WTC11 (cell line): ENCODE data around the gene CENPS. TPM values are rescaled to one million over a fixed set of nuclear protein-coding genes. Genes with fewer than 3 reads are reported as not detected.
A peak's percentile ranks its signal among the peaks of the same experiment; 100 is the strongest.

Experiments used
- ATAC-seq: fragments of 200-7000 bp; cut with Tn5 transposase; 2 replicates; pipeline ENCODE4 v1.10.0; 2021; ENCODE audit warnings: mild to moderate bottlenecking, moderate library complexity
- CTCF ChIA-PET: fragments of 300-600 bp; sonication (Branson Sonifier 250); formaldehyde crosslinking; loops from one replicate; lab custom pipeline; 2021; ENCODE audit warnings: antibody characterized with exemption; lab: Charles Lee
- POLR2A ChIA-PET: fragments of 350-600 bp; sonication (Branson Sonifier 250); formaldehyde crosslinking; loops from one replicate; lab custom pipeline; 2021; ENCODE audit warnings: antibody characterized with exemption; lab: Charles Lee
- DNase-seq: peaks from one replicate; pipeline ENCODE4 v3.0.0; 2021; ENCODE audit warnings: low spot score
- H3K27ac Mint-ChIP-seq: 2 replicates; pipeline ENCODE4 v1.8.0; 2021; ENCODE audit warnings: mixed read lengths
- H3K27me3 Mint-ChIP-seq: 2 replicates; pipeline ENCODE4 v1.8.0; 2021; ENCODE audit warnings: low read depth, mild to moderate bottlenecking, moderate library complexity, mixed read lengths
- H3K36me3 Mint-ChIP-seq: 2 replicates; pipeline ENCODE4 v1.8.0; 2021; ENCODE audit warnings: mixed read lengths
- H3K4me1 Mint-ChIP-seq: 2 replicates; pipeline ENCODE4 v1.8.0; 2022; ENCODE audit warnings: mixed read lengths
- H3K4me3 Mint-ChIP-seq: 2 replicates; pipeline ENCODE4 v1.8.0; 2021; ENCODE audit warnings: mild to moderate bottlenecking, moderate library complexity, mixed read lengths
- H3K9me3 Mint-ChIP-seq: 2 replicates; pipeline ENCODE4 v1.8.0; 2021; ENCODE audit warnings: mixed read lengths
- AR ChIP-seq: fragments of 250-450 bp; sonication (Bioruptor Pico); IDR thresholded peaks from 2 replicates; pipeline ENCODE4 v1.9.0; 2021; ENCODE audit warnings: mild to moderate bottlenecking
- CREM ChIP-seq: sonication (generic); formaldehyde crosslinking; IDR thresholded peaks from 2 replicates; pipeline ENCODE4 v1.8.1; 2022; ENCODE audit warnings: mild to moderate bottlenecking, missing genetic modification reagents, moderate library complexity
- GRHL2 ChIP-seq: fragments of 250-450 bp; sonication (Bioruptor Pico); IDR thresholded peaks from 2 replicates; pipeline ENCODE4 v1.8.0; 2022; ENCODE audit warnings: mild to moderate bottlenecking, moderate library complexity; ENCODE audit not compliant: insufficient replicate concordance, severe bottlenecking
- GTF2I ChIP-seq: fragments of 250-450 bp; sonication (Bioruptor Pico); conservative IDR thresholded peaks from 2 replicates; pipeline ENCODE4 v1.4.0; 2021; ENCODE audit warnings: mild to moderate bottlenecking
- HMGA2 ChIP-seq: fragments of 250-450 bp; sonication (Bioruptor Pico); IDR thresholded peaks from 2 replicates; pipeline ENCODE4 v1.4.0; 2021; ENCODE audit warnings: mild to moderate bottlenecking, moderate library complexity
- JAZF1 ChIP-seq: fragments of 250-450 bp; sonication (Bioruptor Pico); IDR thresholded peaks from 2 replicates; pipeline ENCODE4 v1.9.0; 2021; ENCODE audit warnings: moderate library complexity, mild to moderate bottlenecking, inconsistent platforms
- JUN ChIP-seq: sonication (generic); formaldehyde crosslinking; IDR thresholded peaks from 2 replicates; pipeline ENCODE4 v1.8.0; 2023; ENCODE audit warnings: mild to moderate bottlenecking, missing genetic modification reagents
- KAT7 ChIP-seq: sonication (generic); formaldehyde crosslinking; IDR thresholded peaks from 2 replicates; pipeline ENCODE4 v1.8.1; 2023; ENCODE audit warnings: missing genetic modification reagents, mild to moderate bottlenecking, borderline replicate concordance
- NFE2L1 ChIP-seq: sonication (generic); formaldehyde crosslinking; IDR thresholded peaks from 2 replicates; pipeline ENCODE4 v1.8.1; 2023; ENCODE audit warnings: missing genetic modification reagents
- NR2C2 ChIP-seq: sonication (generic); formaldehyde crosslinking; IDR thresholded peaks from 2 replicates; pipeline ENCODE4 v1.8.0; 2022; ENCODE audit warnings: mild to moderate bottlenecking, missing genetic modification reagents
- PREB ChIP-seq: sonication (generic); formaldehyde crosslinking; IDR thresholded peaks from 2 replicates; pipeline ENCODE4 v1.8.1; 2022; ENCODE audit warnings: mild to moderate bottlenecking, missing genetic modification reagents, moderate library complexity, borderline replicate concordance
- SP1 ChIP-seq: sonication (generic); formaldehyde crosslinking; conservative IDR thresholded peaks from 2 replicates; pipeline ENCODE4 v1.8.1; 2022; ENCODE audit warnings: missing genetic modification reagents
- ZNF219 ChIP-seq: sonication (generic); formaldehyde crosslinking; IDR thresholded peaks from 2 replicates; pipeline ENCODE4 v1.8.0; 2023; ENCODE audit warnings: missing genetic modification reagents, mild to moderate bottlenecking, borderline replicate concordance
- ZNF232 ChIP-seq: sonication (generic); formaldehyde crosslinking; IDR thresholded peaks from 2 replicates; pipeline ENCODE4 v1.8.0; 2022; ENCODE audit warnings: mild to moderate bottlenecking, missing genetic modification reagents
- ZNF263 ChIP-seq: sonication (generic); formaldehyde crosslinking; IDR thresholded peaks from 2 replicates; pipeline ENCODE4 v1.8.1; 2022; ENCODE audit warnings: low read depth, mild to moderate bottlenecking, moderate library complexity, missing genetic modification reagents
- ZNF317 ChIP-seq: sonication (generic); formaldehyde crosslinking; IDR thresholded peaks from 2 replicates; pipeline ENCODE4 v1.8.1; 2023; ENCODE audit warnings: low read depth, mild to moderate bottlenecking, moderate library complexity, missing genetic modification reagents, borderline replicate concordance
- ZNF416 ChIP-seq: fragments of 250-450 bp; sonication (Bioruptor Pico); IDR thresholded peaks from 2 replicates; pipeline ENCODE4 v1.9.0; 2021; ENCODE audit warnings: mild to moderate bottlenecking, inconsistent platforms
- ZNF423 ChIP-seq: fragments of 250-450 bp; sonication (Bioruptor Pico); IDR thresholded peaks from 2 replicates; pipeline ENCODE4 v2.1.2; 2022; ENCODE audit warnings: mild to moderate bottlenecking, moderate library complexity
- ZNF425 ChIP-seq: fragments of 250-450 bp; sonication (Bioruptor Pico); conservative IDR thresholded peaks from 2 replicates; pipeline ENCODE4 v1.9.0; 2021; ENCODE audit warnings: mild to moderate bottlenecking
- total RNA-seq: library from RNA; stranded (reverse); gene quantifications from 3 replicates; pipeline ENCODE4 v1.2.3, GENCODE V29; 2021
- TF ChIP-seq, protein P1 (sequence below): sonication (generic); formaldehyde crosslinking; conservative IDR thresholded peaks from 2 replicates; pipeline ENCODE4 v1.8.1; 2022; ENCODE audit warnings: mild to moderate bottlenecking, missing genetic modification reagents
- TF ChIP-seq, protein P2 (sequence below): sonication (generic); formaldehyde crosslinking; IDR thresholded peaks from 2 replicates; pipeline ENCODE4 v1.8.1; 2023; ENCODE audit warnings: mild to moderate bottlenecking, missing genetic modification reagents
- TF ChIP-seq, protein P3 (sequence below): sonication (generic); formaldehyde crosslinking; IDR thresholded peaks from 2 replicates; pipeline ENCODE4 v1.8.0; 2023; ENCODE audit warnings: missing genetic modification reagents
- TF ChIP-seq, protein P4 (sequence below): sonication (generic); formaldehyde crosslinking; IDR thresholded peaks from 2 replicates; pipeline ENCODE4 v1.8.1; 2023; ENCODE audit warnings: mild to moderate bottlenecking, missing genetic modification reagents, moderate library complexity
- TF ChIP-seq, protein P5 (sequence below): sonication (generic); formaldehyde crosslinking; IDR thresholded peaks from 2 replicates; pipeline ENCODE4 v1.8.0; 2022; ENCODE audit warnings: missing genetic modification reagents

Gene CENPS
- total RNA-seq, 1 experiment from 2014 or later = 13.8 TPM

DNA sequence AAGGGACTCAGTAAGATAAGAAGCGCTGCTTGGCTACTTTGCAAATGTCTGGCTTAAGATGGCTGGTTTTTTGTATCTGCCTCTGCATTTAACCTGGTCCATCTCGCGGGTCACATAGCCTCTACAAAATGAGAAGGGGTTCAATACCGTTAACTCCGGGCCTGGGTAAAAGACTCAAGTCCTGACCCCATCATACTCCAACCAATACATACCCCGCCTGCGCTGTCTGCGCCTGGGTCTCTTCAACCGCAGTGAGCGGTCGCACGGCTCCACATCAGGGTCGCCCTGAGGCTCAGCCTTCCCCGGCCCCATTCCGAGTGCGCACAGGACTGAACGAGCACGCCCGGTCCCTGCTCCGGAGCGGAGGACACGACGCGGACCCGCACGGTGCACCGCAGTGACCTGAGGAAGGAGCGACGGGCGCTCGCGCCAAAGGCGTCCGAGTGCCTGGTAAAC is 31.9 kb upstream of the CENPS start (continued):
- TF ChIP-seq JAZF1 (no peak), ZNF317 (CRISPR knock-in tag) (no peak), NFE2L1 (CRISPR knock-in tag) (no peak), NR2C2 (CRISPR knock-in tag) (no peak; the same call in 1 of the 2 replicates), GRHL2 (no peak), KAT7 (no peak), ZNF263 (no peak), AR (no peak), ZNF416 (0 out of 2 replicates have a peak, but pooled peaks have one; percentile 13), ZNF232 (no peak), ZNF425 (no peak), ZNF423 (CRISPR knock-in tag) (no peak), JUN (CRISPR knock-in tag) (no peak), CREM (CRISPR knock-in tag) (no peak)
- TF ChIP-seq, protein P1, sequence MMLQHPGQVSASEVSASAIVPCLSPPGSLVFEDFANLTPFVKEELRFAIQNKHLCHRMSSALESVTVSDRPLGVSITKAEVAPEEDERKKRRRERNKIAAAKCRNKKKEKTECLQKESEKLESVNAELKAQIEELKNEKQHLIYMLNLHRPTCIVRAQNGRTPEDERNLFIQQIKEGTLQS = no peak
- TF ChIP-seq, protein P2, sequence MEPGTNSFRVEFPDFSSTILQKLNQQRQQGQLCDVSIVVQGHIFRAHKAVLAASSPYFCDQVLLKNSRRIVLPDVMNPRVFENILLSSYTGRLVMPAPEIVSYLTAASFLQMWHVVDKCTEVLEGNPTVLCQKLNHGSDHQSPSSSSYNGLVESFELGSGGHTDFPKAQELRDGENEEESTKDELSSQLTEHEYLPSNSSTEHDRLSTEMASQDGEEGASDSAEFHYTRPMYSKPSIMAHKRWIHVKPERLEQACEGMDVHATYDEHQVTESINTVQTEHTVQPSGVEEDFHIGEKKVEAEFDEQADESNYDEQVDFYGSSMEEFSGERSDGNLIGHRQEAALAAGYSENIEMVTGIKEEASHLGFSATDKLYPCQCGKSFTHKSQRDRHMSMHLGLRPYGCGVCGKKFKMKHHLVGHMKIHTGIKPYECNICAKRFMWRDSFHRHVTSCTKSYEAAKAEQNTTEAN = no peak
- TF ChIP-seq, protein P3, sequence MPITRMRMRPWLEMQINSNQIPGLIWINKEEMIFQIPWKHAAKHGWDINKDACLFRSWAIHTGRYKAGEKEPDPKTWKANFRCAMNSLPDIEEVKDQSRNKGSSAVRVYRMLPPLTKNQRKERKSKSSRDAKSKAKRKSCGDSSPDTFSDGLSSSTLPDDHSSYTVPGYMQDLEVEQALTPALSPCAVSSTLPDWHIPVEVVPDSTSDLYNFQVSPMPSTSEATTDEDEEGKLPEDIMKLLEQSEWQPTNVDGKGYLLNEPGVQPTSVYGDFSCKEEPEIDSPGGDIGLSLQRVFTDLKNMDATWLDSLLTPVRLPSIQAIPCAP = 0 out of 2 replicates have a peak, but pooled peaks have one; percentile 65
- TF ChIP-seq, protein P4, sequence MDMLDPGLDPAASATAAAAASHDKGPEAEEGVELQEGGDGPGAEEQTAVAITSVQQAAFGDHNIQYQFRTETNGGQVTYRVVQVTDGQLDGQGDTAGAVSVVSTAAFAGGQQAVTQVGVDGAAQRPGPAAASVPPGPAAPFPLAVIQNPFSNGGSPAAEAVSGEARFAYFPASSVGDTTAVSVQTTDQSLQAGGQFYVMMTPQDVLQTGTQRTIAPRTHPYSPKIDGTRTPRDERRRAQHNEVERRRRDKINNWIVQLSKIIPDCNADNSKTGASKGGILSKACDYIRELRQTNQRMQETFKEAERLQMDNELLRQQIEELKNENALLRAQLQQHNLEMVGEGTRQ (CRISPR knock-in tag) = no peak
- TF ChIP-seq, all 79 proteins: peak for 5

GRCh38 chr1:10398734-10399443 is 31.3 kb upstream of the CENPS start, which contains the start of gene PGD:
TSS of gene PGD (plus strand) at chr1:10399064. CDS start at chr1:10399118, 54 bp downstream.
- POLR2A ChIA-PET = interaction anchor here (0.7 to 1.3 kb wide), 3 partner anchors 13 to 31 kb away, joined by 3 to 8 read pairs (median 6); partner anchors contain the start of gene CENPS
- H3K9me3 Mint-ChIP-seq = peaks cover 10% of the 10 kb centered on the region
- H3K27me3 Mint-ChIP-seq = no peaks in the 10 kb centered on the region; the same call in 1 of the 2 replicates
- H3K4me3 Mint-ChIP-seq = peak within 1 kb of the TSS; percentile 96
- DNase-seq (peak; percentile 99), ATAC-seq (peak; percentile 94)
- peaks cover 12% of the 10 kb centered on the region for H3K4me1 Mint-ChIP-seq
- peak within 1 kb of the TSS; percentile 95 for H3K27ac Mint-ChIP-seq
- peaks cover 39% of the 10 kb centered on the region for H3K36me3 Mint-ChIP-seq
- CTCF ChIA-PET = interaction anchor here (1.0 to 2.7 kb wide), 5 partner anchors 8 to 189 kb away, joined by 4 to 15 read pairs (median 7); partner anchors contain the start of genes CENPS and KIF1B
- TF ChIP-seq HMGA2 (no peak), GTF2I (CRISPR knock-in tag) (no peak), ZNF219 (CRISPR knock-in tag) (no peak), PREB (CRISPR knock-in tag) (peak; percentile 77; the same call in 1 of the 2 replicates), SP1 (CRISPR knock-in tag) (peak; percentile 98)
- TF ChIP-seq, protein P5, sequence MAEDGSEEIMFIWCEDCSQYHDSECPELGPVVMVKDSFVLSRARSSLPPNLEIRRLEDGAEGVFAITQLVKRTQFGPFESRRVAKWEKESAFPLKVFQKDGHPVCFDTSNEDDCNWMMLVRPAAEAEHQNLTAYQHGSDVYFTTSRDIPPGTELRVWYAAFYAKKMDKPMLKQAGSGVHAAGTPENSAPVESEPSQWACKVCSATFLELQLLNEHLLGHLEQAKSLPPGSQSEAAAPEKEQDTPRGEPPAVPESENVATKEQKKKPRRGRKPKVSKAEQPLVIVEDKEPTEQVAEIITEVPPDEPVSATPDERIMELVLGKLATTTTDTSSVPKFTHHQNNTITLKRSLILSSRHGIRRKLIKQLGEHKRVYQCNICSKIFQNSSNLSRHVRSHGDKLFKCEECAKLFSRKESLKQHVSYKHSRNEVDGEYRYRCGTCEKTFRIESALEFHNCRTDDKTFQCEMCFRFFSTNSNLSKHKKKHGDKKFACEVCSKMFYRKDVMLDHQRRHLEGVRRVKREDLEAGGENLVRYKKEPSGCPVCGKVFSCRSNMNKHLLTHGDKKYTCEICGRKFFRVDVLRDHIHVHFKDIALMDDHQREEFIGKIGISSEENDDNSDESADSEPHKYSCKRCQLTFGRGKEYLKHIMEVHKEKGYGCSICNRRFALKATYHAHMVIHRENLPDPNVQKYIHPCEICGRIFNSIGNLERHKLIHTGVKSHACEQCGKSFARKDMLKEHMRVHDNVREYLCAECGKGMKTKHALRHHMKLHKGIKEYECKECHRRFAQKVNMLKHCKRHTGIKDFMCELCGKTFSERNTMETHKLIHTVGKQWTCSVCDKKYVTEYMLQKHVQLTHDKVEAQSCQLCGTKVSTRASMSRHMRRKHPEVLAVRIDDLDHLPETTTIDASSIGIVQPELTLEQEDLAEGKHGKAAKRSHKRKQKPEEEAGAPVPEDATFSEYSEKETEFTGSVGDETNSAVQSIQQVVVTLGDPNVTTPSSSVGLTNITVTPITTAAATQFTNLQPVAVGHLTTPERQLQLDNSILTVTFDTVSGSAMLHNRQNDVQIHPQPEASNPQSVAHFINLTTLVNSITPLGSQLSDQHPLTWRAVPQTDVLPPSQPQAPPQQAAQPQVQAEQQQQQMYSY (CRISPR knock-in tag) = peak; percentile 45
